ENCODE results near the gene CALM3. TPM values are rescaled to one million over a fixed set of nuclear protein-coding genes. Genes with fewer than 3 reads are reported as not detected.

Gene CALM3
- total and polyA plus RNA-seq, 2 of the 13 experiments (the other 11 are each of a cell fraction or from before 2014, with no cell fraction given) = 239 to 258 TPM

- peak; percentile 65; the same call in 1 of the 2 replicates for TF ChIP-seq HDAC1 (CRISPR knock-in tag; IDR thresholded peaks at IDR 0.05)
- TF ChIP-seq ZNF766 (CRISPR knock-in tag; IDR thresholded peaks at IDR 0.05; ENCODE audit: borderline replicate concordance) = 0 out of 2 replicates have a peak, but pooled peaks have one; percentile 49
- TF ChIP-seq ZNF720 (CRISPR knock-in tag; IDR thresholded peaks at IDR 0.05) = no peak
- no peak for TF ChIP-seq JDP2 (CRISPR knock-in tag; IDR thresholded peaks at IDR 0.05; ENCODE audit: borderline replicate concordance)
- no peak for TF ChIP-seq RORA (CRISPR knock-in tag; IDR thresholded peaks at IDR 0.05)
- 0 out of 2 replicates have a peak, but pooled peaks have one; percentile 47 for TF ChIP-seq NKX3-1 (CRISPR knock-in tag; IDR thresholded peaks at IDR 0.05)
- peak; percentile 89 for TF ChIP-seq JARID2 (CRISPR knock-in tag; IDR thresholded peaks at IDR 0.05; ENCODE audit: insufficient replicate concordance)
- TF ChIP-seq PLRG1 (conservative IDR thresholded peaks at IDR 0.05) = no peak
- TF ChIP-seq SIX1 (CRISPR knock-in tag; IDR thresholded peaks at IDR 0.05; ENCODE audit: borderline replicate concordance) = no peak
- peak; percentile 100 for TF ChIP-seq ZKSCAN8 (CRISPR knock-in tag; IDR thresholded peaks at IDR 0.05; ENCODE audit: borderline replicate concordance)
- no peak for TF ChIP-seq CERS6 (CRISPR knock-in tag; IDR thresholded peaks at IDR 0.05)
- TF ChIP-seq RFX3 (CRISPR knock-in tag; IDR thresholded peaks at IDR 0.05) = peak; percentile 23; the same call in 1 of the 2 replicates
- TF ChIP-seq ZBTB39 (CRISPR knock-in tag; IDR thresholded peaks at IDR 0.05) = 0 out of 2 replicates have a peak, but pooled peaks have one; percentile 51
- TF ChIP-seq PRPF4 (IDR thresholded peaks at IDR 0.05; ENCODE audit: low read depth, low read length, poor library complexity, severe bottlenecking) = no peak
- peak; percentile 89; the same call in 1 of the 2 replicates for TF ChIP-seq ZNF790 (CRISPR knock-in tag; IDR thresholded peaks at IDR 0.05; ENCODE audit: borderline replicate concordance)
- TF ChIP-seq ZSCAN5A (CRISPR knock-in tag; IDR thresholded peaks at IDR 0.05; ENCODE audit: borderline replicate concordance) = 0 out of 2 replicates have a peak, but pooled peaks have one; percentile 40
- TF ChIP-seq REXO4 (CRISPR knock-in tag; IDR thresholded peaks at IDR 0.05; ENCODE audit: borderline replicate concordance) = no peak
- no peak for TF ChIP-seq ZNF75D (CRISPR knock-in tag; IDR thresholded peaks at IDR 0.05; ENCODE audit: borderline replicate concordance)
- no peak for TF ChIP-seq FOXJ3 (CRISPR knock-in tag; IDR thresholded peaks at IDR 0.05; ENCODE audit: borderline replicate concordance)
- peak; percentile 75; the same call in 1 of the 2 replicates for TF ChIP-seq KDM5A (IDR thresholded peaks at IDR 0.05; ENCODE audit: borderline replicate concordance, low read length)
- no peak; the same call in 1 of the 2 replicates for TF ChIP-seq MIER2 (CRISPR knock-in tag; IDR thresholded peaks at IDR 0.05)
- TF ChIP-seq XRCC5 (optimal IDR thresholded peaks at IDR 0.05; ENCODE audit: low read length) = peak; percentile 95
- no peak for TF ChIP-seq ZFAT (CRISPR knock-in tag; conservative IDR thresholded peaks at IDR 0.05)
- no peak for TF ChIP-seq ZNF326 (CRISPR knock-in tag; IDR thresholded peaks at IDR 0.05; ENCODE audit: borderline replicate concordance)
- TF ChIP-seq GZF1 (CRISPR knock-in tag; IDR thresholded peaks at IDR 0.05) = no peak
- peak; percentile 66; the same call in 1 of the 2 replicates for TF ChIP-seq ZNF335 (CRISPR knock-in tag; IDR thresholded peaks at IDR 0.05)
Measured at GRCh38 chr19:46600384-46601317, 479 bp upstream of the CALM3 start (continued).

Measured in HepG2 (cell line).